K562 (cell line): Measurements from ENCODE around the gene KLHL20. TPM values are rescaled to one million over a fixed set of nuclear protein-coding genes. Genes with fewer than 3 reads are reported as not detected.

ENCODE experiments used
- CREB1 ChIP-seq, 2 experiments: sonication (generic) in 1 of 2; formaldehyde crosslinking in 1 of 2; IDR thresholded peaks; 2 replicates each; pipeline versions ENCODE4 v1.6.1 to v1.8.0; 2012 to 2022; ENCODE audit warnings: inconsistent platforms in 1 of 2, mild to moderate bottlenecking in 1 of 2, missing genetic modification reagents in 1 of 2, moderate library complexity in 1 of 2
- FOXK2 ChIP-seq, 2 experiments: fragments of 450-650 bp; IDR thresholded peaks in 1 of 2; conservative IDR thresholded peaks in 1 of 2; 2 replicates each; pipeline ENCODE4 v1.6.1; 2016; ENCODE audit warnings: low read depth in 2 of 2, mild to moderate bottlenecking in 1 of 2
- MYC ChIP-seq, 2 experiments: fragments of 250-450 bp in 1 of 2; sonication (Bioruptor Pico) in 1 of 2; IDR thresholded peaks; 2 replicates each; pipeline versions ENCODE4 v1.5.1 to v1.6.1; 2012 to 2021; ENCODE audit warnings: low read depth in 2 of 2, borderline replicate concordance in 1 of 2, improper control_type of control experiment in 1 of 2, low read length in 1 of 2, mild to moderate bottlenecking in 1 of 2, moderate library complexity in 1 of 2
- RB1 ChIP-seq: fragments of 450-650 bp; IDR thresholded peaks from 2 replicates; pipeline ENCODE4 v1.6.1; 2017; ENCODE audit warnings: low read depth, mild to moderate bottlenecking
- RBM14 ChIP-seq: fragments of 200-400 bp; formaldehyde crosslinking; IDR thresholded peaks from 2 replicates; pipeline ENCODE4 v1.6.1; 2018; ENCODE audit warnings: low read depth, mild to moderate bottlenecking, low read length, moderate library complexity, borderline replicate concordance; ENCODE audit not compliant: insufficient read depth
- SIRT6 ChIP-seq: IDR thresholded peaks from one replicate; pipeline ENCODE4 v1.6.1; 2012; ENCODE audit warnings: low read depth, mild to moderate bottlenecking, control low read depth, inconsistent platforms, low read length, moderate library complexity
- SMARCE1 ChIP-seq: fragments of 450-650 bp; IDR thresholded peaks from 2 replicates; pipeline ENCODE4 v1.7.1; 2016; ENCODE audit warnings: mild to moderate bottlenecking
- THAP7 ChIP-seq: fragments of 250-450 bp; sonication (Bioruptor Pico); IDR thresholded peaks from 2 replicates; pipeline ENCODE4 v1.5.0; 2021
- ZFPM2 ChIP-seq: fragments of 250-450 bp; sonication (Bioruptor Pico); IDR thresholded peaks from 2 replicates; pipeline ENCODE4 v1.5.1; 2022; ENCODE audit warnings: mild to moderate bottlenecking
- ZFX ChIP-seq: sonication (generic); formaldehyde crosslinking; IDR thresholded peaks from 2 replicates; pipeline ENCODE4 v1.8.0; 2022; ENCODE audit warnings: mild to moderate bottlenecking, missing genetic modification reagents, moderate library complexity
- ZNF395 ChIP-seq: fragments of 200-800 bp; sonication (Bioruptor generic); IDR thresholded peaks from 2 replicates; pipeline ENCODE4 v1.6.1; 2017; ENCODE audit warnings: missing genetic modification characterization, missing compliant biosample characterization
- polyA plus RNA-seq, 8 experiments: library from polyadenylated mRNA; depleted of rRNA in 4 of 8; stranded (reverse) in 5 of 8; unstranded in 3 of 8; fragments of >200 nt; fragmentation: Nextera tagmentation in 2 of 8; fragmentation: Illumina TruSeq in 1 of 8; extraction: Ambion mirVana in 2 of 8; extraction: Trizol in 1 of 8; gene quantifications; 2 replicates each; pipeline versions ENCODE4 v1.2.1 to v1.2.3, GENCODE V29; 2011 to 2014; ENCODE audit warnings: inconsistent platforms in 1 of 8, missing spikeins in 1 of 8
- total RNA-seq, 7 experiments: library from RNA; depleted of rRNA in 6 of 7; stranded (reverse); fragments of >200 nt in 6 of 7; fragmentation: Illumina TruSeq in 2 of 7; extraction: Trizol in 2 of 7; gene quantifications; 2 replicates each; pipeline versions ENCODE4 v1.2.1 to v1.2.3, GENCODE V29; 2011 to 2021; ENCODE audit warnings: low replicate concordance in 1 of 7
- TF ChIP-seq, protein P1 (sequence below): fragments of 450-650 bp; formaldehyde crosslinking; IDR thresholded peaks from 2 replicates; pipeline ENCODE4 v1.4.0; 2020; ENCODE audit warnings: mild to moderate bottlenecking, moderate library complexity
- TF ChIP-seq, protein P2 (sequence below), 2 experiments: IDR thresholded peaks; 2 replicates each; pipeline ENCODE4 v1.6.1; 2012; ENCODE audit warnings: improper control_type of control experiment in 2 of 2, low read depth in 2 of 2, low read length in 2 of 2, borderline replicate concordance in 1 of 2
- TF ChIP-seq, protein P3 (sequence below): sonication (generic); formaldehyde crosslinking; IDR thresholded peaks from 2 replicates; pipeline ENCODE4 v1.8.0; 2022; ENCODE audit warnings: mild to moderate bottlenecking, missing genetic modification reagents
- TF ChIP-seq, protein P4 (sequence below): fragments of 150-350 bp; conservative IDR thresholded peaks from 2 replicates; pipeline ENCODE4 v1.6.1; 2014; ENCODE audit warnings: low read length

KLHL20 gene
- total and polyA plus RNA-seq, 9 of the 15 experiments (the other 6 are each of a cell fraction or from before 2014, with no cell fraction given) = 8.9 to 23.2 (median 16.8) TPM

DNA sequence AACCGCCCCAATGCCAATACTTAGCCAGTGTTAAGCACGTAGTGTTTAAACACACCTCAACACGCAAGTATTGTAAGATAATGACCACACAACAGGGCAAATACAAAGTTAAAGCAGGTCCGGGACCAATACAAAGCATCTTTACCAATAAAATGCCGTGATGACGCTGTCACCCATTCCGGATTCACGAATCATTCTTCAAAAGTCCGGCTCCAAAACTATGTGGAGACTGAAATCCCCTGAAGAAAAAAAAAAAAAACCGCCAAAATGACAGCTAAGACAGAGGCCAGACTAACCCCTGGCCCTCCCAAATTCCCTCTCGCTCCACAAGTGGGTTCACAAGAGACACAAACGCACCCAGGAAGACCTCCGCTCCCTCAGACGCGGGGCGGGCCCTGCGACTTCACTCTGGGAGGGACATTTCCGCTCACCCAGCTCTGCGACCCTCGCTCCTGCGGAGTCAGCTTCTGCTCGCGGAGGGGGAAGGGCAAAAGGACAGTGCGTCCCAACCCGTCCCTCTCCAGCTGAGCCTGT lies 109.1 kb downstream of the KLHL20 start (continued):
- TF ChIP-seq CREB1 (IDR thresholded peaks at IDR 0.05) (no peak), CREB1 (CRISPR knock-in tag; IDR thresholded peaks at IDR 0.05) (no peak), RB1 (0 out of 2 replicates have a peak, but pooled peaks have one; percentile 46), ZFX (CRISPR knock-in tag) (no peak), ZFPM2 (CRISPR knock-in tag) (no peak), SMARCE1 (peak; percentile 44; the same call in 1 of the 2 replicates), RBM14 (no peak), FOXK2 (conservative IDR thresholded peaks at IDR 0.05 in 1 of 2, IDR thresholded peaks at IDR 0.05 in 1 of 2; ENCODE audit: low read depth in 2 of 2) (no peak), ZNF395 (CRISPR knock-in tag) (no peak), THAP7 (CRISPR knock-in tag) (no peak), MYC (IDR thresholded peaks at IDR 0.05; ENCODE audit: low read depth, low read length) (no peak), MYC (CRISPR knock-in tag; IDR thresholded peaks at IDR 0.05; ENCODE audit: borderline replicate concordance, low read depth) (no peak), SIRT6 (no peak)
- TF ChIP-seq, protein P1, sequence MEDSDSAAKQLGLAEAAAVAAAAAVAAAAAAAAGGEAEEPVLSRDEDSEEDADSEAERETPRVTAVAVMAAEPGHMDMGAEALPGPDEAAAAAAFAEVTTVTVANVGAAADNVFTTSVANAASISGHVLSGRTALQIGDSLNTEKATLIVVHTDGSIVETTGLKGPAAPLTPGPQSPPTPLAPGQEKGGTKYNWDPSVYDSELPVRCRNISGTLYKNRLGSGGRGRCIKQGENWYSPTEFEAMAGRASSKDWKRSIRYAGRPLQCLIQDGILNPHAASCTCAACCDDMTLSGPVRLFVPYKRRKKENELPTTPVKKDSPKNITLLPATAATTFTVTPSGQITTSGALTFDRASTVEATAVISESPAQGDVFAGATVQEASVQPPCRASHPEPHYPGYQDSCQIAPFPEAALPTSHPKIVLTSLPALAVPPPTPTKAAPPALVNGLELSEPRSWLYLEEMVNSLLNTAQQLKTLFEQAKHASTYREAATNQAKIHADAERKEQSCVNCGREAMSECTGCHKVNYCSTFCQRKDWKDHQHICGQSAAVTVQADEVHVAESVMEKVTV = no peak
- TF ChIP-seq, protein P2, sequence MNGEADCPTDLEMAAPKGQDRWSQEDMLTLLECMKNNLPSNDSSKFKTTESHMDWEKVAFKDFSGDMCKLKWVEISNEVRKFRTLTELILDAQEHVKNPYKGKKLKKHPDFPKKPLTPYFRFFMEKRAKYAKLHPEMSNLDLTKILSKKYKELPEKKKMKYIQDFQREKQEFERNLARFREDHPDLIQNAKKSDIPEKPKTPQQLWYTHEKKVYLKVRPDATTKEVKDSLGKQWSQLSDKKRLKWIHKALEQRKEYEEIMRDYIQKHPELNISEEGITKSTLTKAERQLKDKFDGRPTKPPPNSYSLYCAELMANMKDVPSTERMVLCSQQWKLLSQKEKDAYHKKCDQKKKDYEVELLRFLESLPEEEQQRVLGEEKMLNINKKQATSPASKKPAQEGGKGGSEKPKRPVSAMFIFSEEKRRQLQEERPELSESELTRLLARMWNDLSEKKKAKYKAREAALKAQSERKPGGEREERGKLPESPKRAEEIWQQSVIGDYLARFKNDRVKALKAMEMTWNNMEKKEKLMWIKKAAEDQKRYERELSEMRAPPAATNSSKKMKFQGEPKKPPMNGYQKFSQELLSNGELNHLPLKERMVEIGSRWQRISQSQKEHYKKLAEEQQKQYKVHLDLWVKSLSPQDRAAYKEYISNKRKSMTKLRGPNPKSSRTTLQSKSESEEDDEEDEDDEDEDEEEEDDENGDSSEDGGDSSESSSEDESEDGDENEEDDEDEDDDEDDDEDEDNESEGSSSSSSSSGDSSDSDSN (IDR thresholded peaks at IDR 0.05; ENCODE audit: borderline replicate concordance in 1 of 2, low read depth in 2 of 2, low read length in 2 of 2) = 0 out of 4 replicates have a peak, but pooled peaks of 1 of the 2 experiments have one; percentile 14
- TF ChIP-seq, protein P3, sequence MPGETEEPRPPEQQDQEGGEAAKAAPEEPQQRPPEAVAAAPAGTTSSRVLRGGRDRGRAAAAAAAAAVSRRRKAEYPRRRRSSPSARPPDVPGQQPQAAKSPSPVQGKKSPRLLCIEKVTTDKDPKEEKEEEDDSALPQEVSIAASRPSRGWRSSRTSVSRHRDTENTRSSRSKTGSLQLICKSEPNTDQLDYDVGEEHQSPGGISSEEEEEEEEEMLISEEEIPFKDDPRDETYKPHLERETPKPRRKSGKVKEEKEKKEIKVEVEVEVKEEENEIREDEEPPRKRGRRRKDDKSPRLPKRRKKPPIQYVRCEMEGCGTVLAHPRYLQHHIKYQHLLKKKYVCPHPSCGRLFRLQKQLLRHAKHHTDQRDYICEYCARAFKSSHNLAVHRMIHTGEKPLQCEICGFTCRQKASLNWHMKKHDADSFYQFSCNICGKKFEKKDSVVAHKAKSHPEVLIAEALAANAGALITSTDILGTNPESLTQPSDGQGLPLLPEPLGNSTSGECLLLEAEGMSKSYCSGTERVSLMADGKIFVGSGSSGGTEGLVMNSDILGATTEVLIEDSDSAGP (CRISPR knock-in tag) = no peak
- TF ChIP-seq, protein P4, sequence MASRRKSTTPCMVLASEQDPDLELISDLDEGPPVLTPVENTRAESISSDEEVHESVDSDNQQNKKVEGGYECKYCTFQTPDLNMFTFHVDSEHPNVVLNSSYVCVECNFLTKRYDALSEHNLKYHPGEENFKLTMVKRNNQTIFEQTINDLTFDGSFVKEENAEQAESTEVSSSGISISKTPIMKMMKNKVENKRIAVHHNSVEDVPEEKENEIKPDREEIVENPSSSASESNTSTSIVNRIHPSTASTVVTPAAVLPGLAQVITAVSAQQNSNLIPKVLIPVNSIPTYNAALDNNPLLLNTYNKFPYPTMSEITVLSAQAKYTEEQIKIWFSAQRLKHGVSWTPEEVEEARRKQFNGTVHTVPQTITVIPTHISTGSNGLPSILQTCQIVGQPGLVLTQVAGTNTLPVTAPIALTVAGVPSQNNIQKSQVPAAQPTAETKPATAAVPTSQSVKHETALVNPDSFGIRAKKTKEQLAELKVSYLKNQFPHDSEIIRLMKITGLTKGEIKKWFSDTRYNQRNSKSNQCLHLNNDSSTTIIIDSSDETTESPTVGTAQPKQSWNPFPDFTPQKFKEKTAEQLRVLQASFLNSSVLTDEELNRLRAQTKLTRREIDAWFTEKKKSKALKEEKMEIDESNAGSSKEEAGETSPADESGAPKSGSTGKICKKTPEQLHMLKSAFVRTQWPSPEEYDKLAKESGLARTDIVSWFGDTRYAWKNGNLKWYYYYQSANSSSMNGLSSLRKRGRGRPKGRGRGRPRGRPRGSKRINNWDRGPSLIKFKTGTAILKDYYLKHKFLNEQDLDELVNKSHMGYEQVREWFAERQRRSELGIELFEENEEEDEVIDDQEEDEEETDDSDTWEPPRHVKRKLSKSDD = no peak
